Transverse colon (tissue), 4 donors: ENCODE data around the gene CNOT11.

Source experiments
- EP300 ChIP-seq: sonication (generic); formaldehyde crosslinking; IDR thresholded peaks from one replicate; pipeline ENCODE4 v1.6.1; 2017; ENCODE audit warnings: antibody characterized with exemption, low read depth
- POLR2A ChIP-seq: fragments of 450-650 bp; IDR thresholded peaks from one replicate; pipeline ENCODE4 v1.6.1; 2016; ENCODE audit warnings: antibody characterized with exemption, mild to moderate bottlenecking, moderate library complexity
- POLR2AphosphoS5 ChIP-seq, 3 donors: sonication (generic); formaldehyde crosslinking; IDR thresholded peaks; one replicate each; pipeline ENCODE4 v1.6.1; 2016; ENCODE audit warnings: antibody characterized with exemption in 3 of 3
- TF ChIP-seq, protein P1 (sequence below), 5 experiments: fragments of 200-600 bp in 3 of 5; fragments of 450-650 bp in 2 of 5; sonication (generic) in 3 of 5; IDR thresholded peaks; 1 replicate in 2 of 5; 2 replicates in 3 of 5; pipeline ENCODE4 v1.5.1; 2016 to 2017; ENCODE audit warnings: antibody characterized with exemption in 5 of 5, inconsistent platforms in 3 of 5, mild to moderate bottlenecking in 2 of 5, moderate library complexity in 1 of 5

DNA sequence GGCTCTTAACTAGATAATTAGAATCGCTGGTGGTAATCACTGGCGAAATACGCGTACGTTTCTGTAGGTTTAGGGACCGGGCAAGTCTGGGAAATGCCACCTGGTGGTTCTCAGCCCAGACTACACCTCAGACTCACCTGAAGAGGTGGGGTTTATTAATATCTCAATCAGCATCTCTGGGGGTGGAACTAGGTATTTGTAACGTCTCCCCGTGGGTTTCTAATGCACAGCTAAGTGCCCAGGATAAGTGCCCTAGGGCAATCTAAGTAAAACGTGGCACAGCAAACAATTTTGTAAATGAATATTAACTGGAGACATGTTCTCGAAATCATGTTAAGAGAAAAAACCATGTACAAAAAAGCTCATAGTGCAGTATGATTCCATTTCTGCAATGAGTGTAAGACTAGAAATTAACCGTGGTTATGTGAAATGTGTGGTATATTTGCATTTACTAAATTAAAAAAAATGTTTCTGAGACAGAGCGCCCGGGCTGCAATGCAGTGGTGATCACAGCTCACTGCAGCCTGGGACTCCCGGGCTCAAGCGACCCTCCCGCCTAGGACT is 760 bp upstream of the CNOT11 start:
- TF ChIP-seq, protein P1, sequence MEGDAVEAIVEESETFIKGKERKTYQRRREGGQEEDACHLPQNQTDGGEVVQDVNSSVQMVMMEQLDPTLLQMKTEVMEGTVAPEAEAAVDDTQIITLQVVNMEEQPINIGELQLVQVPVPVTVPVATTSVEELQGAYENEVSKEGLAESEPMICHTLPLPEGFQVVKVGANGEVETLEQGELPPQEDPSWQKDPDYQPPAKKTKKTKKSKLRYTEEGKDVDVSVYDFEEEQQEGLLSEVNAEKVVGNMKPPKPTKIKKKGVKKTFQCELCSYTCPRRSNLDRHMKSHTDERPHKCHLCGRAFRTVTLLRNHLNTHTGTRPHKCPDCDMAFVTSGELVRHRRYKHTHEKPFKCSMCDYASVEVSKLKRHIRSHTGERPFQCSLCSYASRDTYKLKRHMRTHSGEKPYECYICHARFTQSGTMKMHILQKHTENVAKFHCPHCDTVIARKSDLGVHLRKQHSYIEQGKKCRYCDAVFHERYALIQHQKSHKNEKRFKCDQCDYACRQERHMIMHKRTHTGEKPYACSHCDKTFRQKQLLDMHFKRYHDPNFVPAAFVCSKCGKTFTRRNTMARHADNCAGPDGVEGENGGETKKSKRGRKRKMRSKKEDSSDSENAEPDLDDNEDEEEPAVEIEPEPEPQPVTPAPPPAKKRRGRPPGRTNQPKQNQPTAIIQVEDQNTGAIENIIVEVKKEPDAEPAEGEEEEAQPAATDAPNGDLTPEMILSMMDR (IDR thresholded peaks at IDR 0.05) = peak; percentile 24 to 84 (median 44)
- TF ChIP-seq POLR2A (no peak), POLR2AphosphoS5 (IDR thresholded peaks at IDR 0.05) (no peak), EP300 (no peak)
